ENCODE measurements around the gene CYP26C1. TPM values are rescaled to one million over a fixed set of nuclear protein-coding genes. Genes with fewer than 3 reads are reported as not detected.
A peak's percentile ranks its signal among the peaks of the same experiment; 100 is the strongest.

The CYP26C1 gene
- total and polyA plus RNA-seq, 2 of the 13 experiments (the other 11 are each of a cell fraction or from before 2014, with no cell fraction given): 0.02 TPM; not detected in 1

- TF ChIP-seq ZNF713 (CRISPR knock-in tag; IDR thresholded peaks at IDR 0.05) (no peak), MBNL3 (CRISPR knock-in tag; conservative IDR thresholded peaks at IDR 0.05) (no peak), SRSF1 (optimal IDR thresholded peaks at IDR 0.05; ENCODE audit: low read depth, low read length) (no peak), ZNF652 (CRISPR knock-in tag; IDR thresholded peaks at IDR 0.05; ENCODE audit: borderline replicate concordance, low read depth) (no peak), ZNF605 (CRISPR knock-in tag; IDR thresholded peaks at IDR 0.05) (no peak), ZNF451 (CRISPR knock-in tag; IDR thresholded peaks at IDR 0.05) (no peak), RORA (CRISPR knock-in tag; IDR thresholded peaks at IDR 0.05) (no peak), FOXM1 (CRISPR knock-in tag; IDR thresholded peaks at IDR 0.05) (no peak), SP5 (CRISPR knock-in tag; IDR thresholded peaks at IDR 0.05; ENCODE audit: borderline replicate concordance, low read depth) (peak; percentile 17; the same call in 1 of the 2 replicates), NFE2L1 (CRISPR knock-in tag; IDR thresholded peaks at IDR 0.05; ENCODE audit: borderline replicate concordance) (no peak), ZNF569 (CRISPR knock-in tag; IDR thresholded peaks at IDR 0.05; ENCODE audit: borderline replicate concordance) (no peak), EZH2 (conservative IDR thresholded peaks at IDR 0.05; ENCODE audit: low read depth, low read length) (no peak), ZNF674 (CRISPR knock-in tag; IDR thresholded peaks at IDR 0.05; ENCODE audit: low read depth) (no peak), EEA1 (CRISPR knock-in tag; IDR thresholded peaks at IDR 0.05; ENCODE audit: borderline replicate concordance) (no peak), NCOR1 (IDR thresholded peaks at IDR 0.05; ENCODE audit: borderline replicate concordance, low read length) (peak; percentile 76), GTF2F1 (IDR thresholded peaks at IDR 0.05; ENCODE audit: low read length) (no peak), MBD4 (IDR thresholded peaks at IDR 0.05; ENCODE audit: borderline replicate concordance, low read length) (peak; percentile 85; the same call in 1 of the 2 replicates)
- TF ChIP-seq, protein P1, sequence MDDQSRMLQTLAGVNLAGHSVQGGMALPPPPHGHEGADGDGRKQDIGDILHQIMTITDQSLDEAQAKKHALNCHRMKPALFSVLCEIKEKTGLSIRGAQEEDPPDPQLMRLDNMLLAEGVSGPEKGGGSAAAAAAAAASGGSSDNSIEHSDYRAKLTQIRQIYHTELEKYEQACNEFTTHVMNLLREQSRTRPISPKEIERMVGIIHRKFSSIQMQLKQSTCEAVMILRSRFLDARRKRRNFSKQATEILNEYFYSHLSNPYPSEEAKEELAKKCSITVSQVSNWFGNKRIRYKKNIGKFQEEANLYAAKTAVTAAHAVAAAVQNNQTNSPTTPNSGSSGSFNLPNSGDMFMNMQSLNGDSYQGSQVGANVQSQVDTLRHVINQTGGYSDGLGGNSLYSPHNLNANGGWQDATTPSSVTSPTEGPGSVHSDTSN (CRISPR knock-in tag; IDR thresholded peaks at IDR 0.05; ENCODE audit: borderline replicate concordance): no peak
- TF ChIP-seq, protein P2, sequence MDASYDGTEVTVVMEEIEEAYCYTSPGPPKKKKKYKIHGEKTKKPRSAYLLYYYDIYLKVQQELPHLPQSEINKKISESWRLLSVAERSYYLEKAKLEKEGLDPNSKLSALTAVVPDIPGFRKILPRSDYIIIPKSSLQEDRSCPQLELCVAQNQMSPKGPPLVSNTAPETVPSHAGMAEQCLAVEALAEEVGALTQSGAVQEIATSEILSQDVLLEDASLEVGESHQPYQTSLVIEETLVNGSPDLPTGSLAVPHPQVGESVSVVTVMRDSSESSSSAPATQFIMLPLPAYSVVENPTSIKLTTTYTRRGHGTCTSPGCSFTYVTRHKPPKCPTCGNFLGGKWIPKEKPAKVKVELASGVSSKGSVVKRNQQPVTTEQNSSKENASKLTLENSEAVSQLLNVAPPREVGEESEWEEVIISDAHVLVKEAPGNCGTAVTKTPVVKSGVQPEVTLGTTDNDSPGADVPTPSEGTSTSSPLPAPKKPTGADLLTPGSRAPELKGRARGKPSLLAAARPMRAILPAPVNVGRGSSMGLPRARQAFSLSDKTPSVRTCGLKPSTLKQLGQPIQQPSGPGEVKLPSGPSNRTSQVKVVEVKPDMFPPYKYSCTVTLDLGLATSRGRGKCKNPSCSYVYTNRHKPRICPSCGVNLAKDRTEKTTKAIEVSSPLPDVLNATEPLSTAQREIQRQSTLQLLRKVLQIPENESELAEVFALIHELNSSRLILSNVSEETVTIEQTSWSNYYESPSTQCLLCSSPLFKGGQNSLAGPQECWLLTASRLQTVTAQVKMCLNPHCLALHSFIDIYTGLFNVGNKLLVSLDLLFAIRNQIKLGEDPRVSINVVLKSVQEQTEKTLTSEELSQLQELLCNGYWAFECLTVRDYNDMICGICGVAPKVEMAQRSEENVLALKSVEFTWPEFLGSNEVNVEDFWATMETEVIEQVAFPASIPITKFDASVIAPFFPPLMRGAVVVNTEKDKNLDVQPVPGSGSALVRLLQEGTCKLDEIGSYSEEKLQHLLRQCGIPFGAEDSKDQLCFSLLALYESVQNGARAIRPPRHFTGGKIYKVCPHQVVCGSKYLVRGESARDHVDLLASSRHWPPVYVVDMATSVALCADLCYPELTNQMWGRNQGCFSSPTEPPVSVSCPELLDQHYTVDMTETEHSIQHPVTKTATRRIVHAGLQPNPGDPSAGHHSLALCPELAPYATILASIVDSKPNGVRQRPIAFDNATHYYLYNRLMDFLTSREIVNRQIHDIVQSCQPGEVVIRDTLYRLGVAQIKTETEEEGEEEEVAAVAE (CRISPR knock-in tag; IDR thresholded peaks at IDR 0.05; ENCODE audit: borderline replicate concordance): 0 out of 2 replicates have a peak, but pooled peaks have one; percentile 33
These were observed 46.1 kb downstream of the CYP26C1 start (continued) for GRCh38 chr10:93106631-93107072.
